Measurements from ENCODE around the gene EGFR. TPM values are rescaled to one million over a fixed set of nuclear protein-coding genes. Genes with fewer than 3 reads are reported as not detected.

Gene EGFR
- total RNA-seq, 1 donor from 2014 or later, result not detected

- intact Hi-C loops (cut with micrococcal nuclease), result no loop called here
Measured at GRCh38 chr7:55078465-55079372, 59.9 kb downstream of the EGFR start.

- intact Hi-C loops (cut with micrococcal nuclease), result no loop called here
Measured at GRCh38 chr7:55080000-55080623, 61.3 kb downstream of the EGFR start.

- intact Hi-C loops (cut with micrococcal nuclease), result no loop called here
Measured at GRCh38 chr7:55081068-55081467, 62.3 kb downstream of the EGFR start.

GRCh38 chr7:55081472-55082227, 62.8 kb downstream of the EGFR start:
- intact Hi-C loops (cut with micrococcal nuclease), result no loop called here

- intact Hi-C loops (cut with micrococcal nuclease), result no loop called here
Measured at GRCh38 chr7:55082228-55082603, 63.4 kb downstream of the EGFR start.

GRCh38 chr7:55083206-55083605, 64.4 kb downstream of the EGFR start:
- intact Hi-C loops (cut with micrococcal nuclease), result no loop called here

- intact Hi-C loops (cut with micrococcal nuclease), result no loop called here
Measured at GRCh38 chr7:55084307-55084706, 65.5 kb downstream of the EGFR start.

- intact Hi-C loops (cut with micrococcal nuclease), result no loop called here
Measured at GRCh38 chr7:55085511-55086412, 66.9 kb downstream of the EGFR start.

GRCh38 chr7:55086413-55087201, 67.8 kb downstream of the EGFR start:
- intact Hi-C loops (cut with micrococcal nuclease), result no loop called here

- intact Hi-C loops (cut with micrococcal nuclease), result no loop called here
Measured at GRCh38 chr7:55087521-55087961, 68.7 kb downstream of the EGFR start.

- intact Hi-C loops (cut with micrococcal nuclease), result no loop called here
Measured at GRCh38 chr7:55088107-55088506, 69.3 kb downstream of the EGFR start.

GRCh38 chr7:55088620-55089019, 69.8 kb downstream of the EGFR start:
- intact Hi-C loops (cut with micrococcal nuclease), result no loop called here

GRCh38 chr7:55092186-55092974, 73.6 kb downstream of the EGFR start:
- intact Hi-C loops (cut with micrococcal nuclease), result no loop called here

GRCh38 chr7:55092975-55093373, 74.2 kb downstream of the EGFR start:
- intact Hi-C loops (cut with micrococcal nuclease), result no loop called here

- intact Hi-C loops (cut with micrococcal nuclease), result no loop called here
Measured at GRCh38 chr7:55093674-55094073, 74.9 kb downstream of the EGFR start.

GRCh38 chr7:55094092-55094690, 75.4 kb downstream of the EGFR start:
- intact Hi-C loops (cut with micrococcal nuclease), result no loop called here

GRCh38 chr7:55095672-55096071, 76.9 kb downstream of the EGFR start:
- intact Hi-C loops (cut with micrococcal nuclease), result no loop called here

GRCh38 chr7:55096323-55096722, 77.5 kb downstream of the EGFR start:
- intact Hi-C loops (cut with micrococcal nuclease), result no loop called here

- intact Hi-C loops (cut with micrococcal nuclease), result no loop called here
Measured at GRCh38 chr7:55097100-55097499, 78.3 kb downstream of the EGFR start.
